ENCODE data around the gene LITAF. TPM values are rescaled to one million over a fixed set of nuclear protein-coding genes. Genes with fewer than 3 reads are reported as not detected.

LITAF gene
- total and polyA plus RNA-seq, 4 donors, result 5.2 to 65.2 (median 36.0) TPM

DNA sequence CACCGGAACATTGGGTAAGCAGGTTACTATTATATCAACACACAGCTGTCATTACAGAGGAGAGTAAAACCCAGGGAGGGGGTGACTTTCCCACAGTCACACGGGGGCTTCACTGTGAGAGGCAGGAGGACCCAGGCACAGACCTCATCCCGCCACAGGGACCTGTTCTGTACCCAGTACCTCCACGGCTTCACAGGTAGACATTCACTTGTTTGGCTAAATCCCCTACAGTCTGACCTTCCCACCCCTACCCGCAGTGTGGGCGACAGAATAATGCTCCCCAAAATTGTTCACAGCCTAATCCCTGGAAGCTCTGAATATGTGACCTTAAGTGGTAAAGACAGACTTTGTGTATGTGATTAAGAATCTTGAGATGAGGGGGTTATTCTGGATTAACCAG lies 16.5 kb downstream of the LITAF start:
- WGBS, result 98% methylated on average over 6 of the region's 6 CpGs
- peaks cover 0 to 10% (median 6%) of the 10 kb centered on the region in 4 donors for H3K4me1 ChIP-seq (ENCODE audit: control insufficient read depth in 4 of 4, insufficient read depth in 4 of 4, low read length in 3 of 4)
- DNase-seq (ENCODE audit: low spot score), result no peak

DNA sequence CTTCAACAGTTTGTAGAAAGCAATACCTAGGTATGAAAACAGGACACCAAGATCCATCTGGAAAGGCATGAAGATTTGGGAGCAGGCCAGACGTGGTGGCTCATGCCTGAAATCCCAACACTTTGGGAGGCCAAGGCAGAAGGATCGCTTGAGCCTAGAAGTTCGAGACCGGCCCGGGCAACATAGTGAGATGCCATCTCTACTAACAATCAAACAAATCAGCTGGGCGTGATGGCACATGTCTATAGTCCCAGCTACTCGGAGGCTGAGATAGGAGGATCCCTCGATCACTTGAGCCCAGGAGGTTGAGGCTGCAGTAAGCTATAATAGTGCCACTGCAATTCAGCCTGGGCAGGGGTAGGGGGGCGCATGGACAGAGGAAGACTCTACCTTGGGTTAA lies 20.3 kb downstream of the LITAF start:
- peaks cover 6 to 22% (median 16%) of the 10 kb centered on the region in 4 donors for H3K4me1 ChIP-seq (ENCODE audit: control insufficient read depth in 4 of 4, insufficient read depth in 4 of 4, low read length in 3 of 4)
- no peak for DNase-seq (ENCODE audit: low spot score)
- H3K36me3 ChIP-seq (ENCODE audit: control insufficient read depth in 4 of 4, insufficient read depth in 3 of 4, low read depth in 1 of 4, low read length in 3 of 4), result peaks cover 0 to 5% (median 1%) of the 10 kb centered on the region in 4 donors
- H3K4me3 ChIP-seq (ENCODE audit: low read depth in 1 of 3, low read length in 3 of 3), result no peak overlapping the region
- H3K27me3 ChIP-seq (ENCODE audit: control insufficient read depth in 4 of 4, insufficient read depth in 4 of 4, low read length in 3 of 4), result no peaks in the 10 kb centered on the region
- no peak overlapping the region for H3K27ac ChIP-seq (ENCODE audit: low read depth in 1 of 2, low read length in 2 of 2)
- 97% methylated on average over 9 of the region's 9 CpGs for WGBS
- no peaks in the 10 kb centered on the region for H3K9me3 ChIP-seq (ENCODE audit: control insufficient read depth in 4 of 4, low read length in 3 of 4)
- H3K9ac ChIP-seq (ENCODE audit: low read depth in 1 of 2, low read length in 2 of 2), result no peak overlapping the region
- TF ChIP-seq RAD21 (IDR thresholded peaks at IDR 0.05) (no peak), FOXA2 (IDR thresholded peaks at IDR 0.05) (no peak), TAF1 (conservative IDR thresholded peaks at IDR 0.05) (no peak), YY1 (IDR thresholded peaks at IDR 0.05) (no peak), FOXA1 (IDR thresholded peaks at IDR 0.05) (no peak), RXRA (IDR thresholded peaks at IDR 0.05) (no peak), HNF4G (IDR thresholded peaks at IDR 0.05) (no peak)
- TF ChIP-seq, protein P1, sequence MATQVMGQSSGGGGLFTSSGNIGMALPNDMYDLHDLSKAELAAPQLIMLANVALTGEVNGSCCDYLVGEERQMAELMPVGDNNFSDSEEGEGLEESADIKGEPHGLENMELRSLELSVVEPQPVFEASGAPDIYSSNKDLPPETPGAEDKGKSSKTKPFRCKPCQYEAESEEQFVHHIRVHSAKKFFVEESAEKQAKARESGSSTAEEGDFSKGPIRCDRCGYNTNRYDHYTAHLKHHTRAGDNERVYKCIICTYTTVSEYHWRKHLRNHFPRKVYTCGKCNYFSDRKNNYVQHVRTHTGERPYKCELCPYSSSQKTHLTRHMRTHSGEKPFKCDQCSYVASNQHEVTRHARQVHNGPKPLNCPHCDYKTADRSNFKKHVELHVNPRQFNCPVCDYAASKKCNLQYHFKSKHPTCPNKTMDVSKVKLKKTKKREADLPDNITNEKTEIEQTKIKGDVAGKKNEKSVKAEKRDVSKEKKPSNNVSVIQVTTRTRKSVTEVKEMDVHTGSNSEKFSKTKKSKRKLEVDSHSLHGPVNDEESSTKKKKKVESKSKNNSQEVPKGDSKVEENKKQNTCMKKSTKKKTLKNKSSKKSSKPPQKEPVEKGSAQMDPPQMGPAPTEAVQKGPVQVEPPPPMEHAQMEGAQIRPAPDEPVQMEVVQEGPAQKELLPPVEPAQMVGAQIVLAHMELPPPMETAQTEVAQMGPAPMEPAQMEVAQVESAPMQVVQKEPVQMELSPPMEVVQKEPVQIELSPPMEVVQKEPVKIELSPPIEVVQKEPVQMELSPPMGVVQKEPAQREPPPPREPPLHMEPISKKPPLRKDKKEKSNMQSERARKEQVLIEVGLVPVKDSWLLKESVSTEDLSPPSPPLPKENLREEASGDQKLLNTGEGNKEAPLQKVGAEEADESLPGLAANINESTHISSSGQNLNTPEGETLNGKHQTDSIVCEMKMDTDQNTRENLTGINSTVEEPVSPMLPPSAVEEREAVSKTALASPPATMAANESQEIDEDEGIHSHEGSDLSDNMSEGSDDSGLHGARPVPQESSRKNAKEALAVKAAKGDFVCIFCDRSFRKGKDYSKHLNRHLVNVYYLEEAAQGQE (IDR thresholded peaks at IDR 0.05), result no peak

More for the DNA sequence above, 16.5 kb downstream of the LITAF start:
- Histone ChIP-seq H3K9me3 (ENCODE audit: control insufficient read depth in 4 of 4, low read length in 3 of 4) (no peaks in the 10 kb centered on the region), H3K27me3 (ENCODE audit: control insufficient read depth in 4 of 4, insufficient read depth in 4 of 4, low read length in 3 of 4) (no peaks in the 10 kb centered on the region), H3K4me3 (ENCODE audit: low read depth in 1 of 3, low read length in 3 of 3) (no peak overlapping the region), H3K9ac (ENCODE audit: low read depth in 1 of 2, low read length in 2 of 2) (no peak overlapping the region), H3K27ac (ENCODE audit: low read depth in 1 of 2, low read length in 2 of 2) (no peak overlapping the region), H3K36me3 (ENCODE audit: control insufficient read depth in 4 of 4, insufficient read depth in 3 of 4, low read depth in 1 of 4, low read length in 3 of 4) (peaks cover 0 to 5% (median 1%) of the 10 kb centered on the region in 4 donors)
- TF ChIP-seq FOXA2 (IDR thresholded peaks at IDR 0.05) (no peak), SP1 (IDR thresholded peaks at IDR 0.05) (no peak), HNF4A (conservative IDR thresholded peaks at IDR 0.05) (no peak), NR2F2 (IDR thresholded peaks at IDR 0.05) (no peak), YY1 (IDR thresholded peaks at IDR 0.05) (no peak), TAF1 (conservative IDR thresholded peaks at IDR 0.05) (no peak), FOXA1 (IDR thresholded peaks at IDR 0.05) (no peak), RXRA (IDR thresholded peaks at IDR 0.05) (no peak), RAD21 (IDR thresholded peaks at IDR 0.05) (no peak), GABPA (IDR thresholded peaks at IDR 0.05 in 1 of 2, conservative IDR thresholded peaks at IDR 0.05 in 1 of 2) (no peak), HNF4G (IDR thresholded peaks at IDR 0.05) (no peak)
- TF ChIP-seq, protein P2, sequence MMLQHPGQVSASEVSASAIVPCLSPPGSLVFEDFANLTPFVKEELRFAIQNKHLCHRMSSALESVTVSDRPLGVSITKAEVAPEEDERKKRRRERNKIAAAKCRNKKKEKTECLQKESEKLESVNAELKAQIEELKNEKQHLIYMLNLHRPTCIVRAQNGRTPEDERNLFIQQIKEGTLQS (IDR thresholded peaks at IDR 0.05), result no peak
- TF ChIP-seq, protein P3, sequence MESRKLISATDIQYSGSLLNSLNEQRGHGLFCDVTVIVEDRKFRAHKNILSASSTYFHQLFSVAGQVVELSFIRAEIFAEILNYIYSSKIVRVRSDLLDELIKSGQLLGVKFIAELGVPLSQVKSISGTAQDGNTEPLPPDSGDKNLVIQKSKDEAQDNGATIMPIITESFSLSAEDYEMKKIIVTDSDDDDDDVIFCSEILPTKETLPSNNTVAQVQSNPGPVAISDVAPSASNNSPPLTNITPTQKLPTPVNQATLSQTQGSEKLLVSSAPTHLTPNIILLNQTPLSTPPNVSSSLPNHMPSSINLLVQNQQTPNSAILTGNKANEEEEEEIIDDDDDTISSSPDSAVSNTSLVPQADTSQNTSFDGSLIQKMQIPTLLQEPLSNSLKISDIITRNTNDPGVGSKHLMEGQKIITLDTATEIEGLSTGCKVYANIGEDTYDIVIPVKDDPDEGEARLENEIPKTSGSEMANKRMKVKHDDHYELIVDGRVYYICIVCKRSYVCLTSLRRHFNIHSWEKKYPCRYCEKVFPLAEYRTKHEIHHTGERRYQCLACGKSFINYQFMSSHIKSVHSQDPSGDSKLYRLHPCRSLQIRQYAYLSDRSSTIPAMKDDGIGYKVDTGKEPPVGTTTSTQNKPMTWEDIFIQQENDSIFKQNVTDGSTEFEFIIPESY (IDR thresholded peaks at IDR 0.05), result no peak
- TF ChIP-seq, protein P1 (IDR thresholded peaks at IDR 0.05), result no peak
- TF ChIP-seq, protein P4, sequence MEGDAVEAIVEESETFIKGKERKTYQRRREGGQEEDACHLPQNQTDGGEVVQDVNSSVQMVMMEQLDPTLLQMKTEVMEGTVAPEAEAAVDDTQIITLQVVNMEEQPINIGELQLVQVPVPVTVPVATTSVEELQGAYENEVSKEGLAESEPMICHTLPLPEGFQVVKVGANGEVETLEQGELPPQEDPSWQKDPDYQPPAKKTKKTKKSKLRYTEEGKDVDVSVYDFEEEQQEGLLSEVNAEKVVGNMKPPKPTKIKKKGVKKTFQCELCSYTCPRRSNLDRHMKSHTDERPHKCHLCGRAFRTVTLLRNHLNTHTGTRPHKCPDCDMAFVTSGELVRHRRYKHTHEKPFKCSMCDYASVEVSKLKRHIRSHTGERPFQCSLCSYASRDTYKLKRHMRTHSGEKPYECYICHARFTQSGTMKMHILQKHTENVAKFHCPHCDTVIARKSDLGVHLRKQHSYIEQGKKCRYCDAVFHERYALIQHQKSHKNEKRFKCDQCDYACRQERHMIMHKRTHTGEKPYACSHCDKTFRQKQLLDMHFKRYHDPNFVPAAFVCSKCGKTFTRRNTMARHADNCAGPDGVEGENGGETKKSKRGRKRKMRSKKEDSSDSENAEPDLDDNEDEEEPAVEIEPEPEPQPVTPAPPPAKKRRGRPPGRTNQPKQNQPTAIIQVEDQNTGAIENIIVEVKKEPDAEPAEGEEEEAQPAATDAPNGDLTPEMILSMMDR (IDR thresholded peaks at IDR 0.05; ENCODE audit: low read depth, low read length, missing input control), result no peak
